ENCODE measurements around the gene IKBKE. TPM values are rescaled to one million over a fixed set of nuclear protein-coding genes. Genes with fewer than 3 reads are reported as not detected.
A peak's percentile ranks its signal among the peaks of the same experiment; 100 is the strongest.

IKBKE gene
- total RNA-seq, 4 donors from 2014 or later, result 4.7 to 10.5 (median 9.4) TPM

DNA sequence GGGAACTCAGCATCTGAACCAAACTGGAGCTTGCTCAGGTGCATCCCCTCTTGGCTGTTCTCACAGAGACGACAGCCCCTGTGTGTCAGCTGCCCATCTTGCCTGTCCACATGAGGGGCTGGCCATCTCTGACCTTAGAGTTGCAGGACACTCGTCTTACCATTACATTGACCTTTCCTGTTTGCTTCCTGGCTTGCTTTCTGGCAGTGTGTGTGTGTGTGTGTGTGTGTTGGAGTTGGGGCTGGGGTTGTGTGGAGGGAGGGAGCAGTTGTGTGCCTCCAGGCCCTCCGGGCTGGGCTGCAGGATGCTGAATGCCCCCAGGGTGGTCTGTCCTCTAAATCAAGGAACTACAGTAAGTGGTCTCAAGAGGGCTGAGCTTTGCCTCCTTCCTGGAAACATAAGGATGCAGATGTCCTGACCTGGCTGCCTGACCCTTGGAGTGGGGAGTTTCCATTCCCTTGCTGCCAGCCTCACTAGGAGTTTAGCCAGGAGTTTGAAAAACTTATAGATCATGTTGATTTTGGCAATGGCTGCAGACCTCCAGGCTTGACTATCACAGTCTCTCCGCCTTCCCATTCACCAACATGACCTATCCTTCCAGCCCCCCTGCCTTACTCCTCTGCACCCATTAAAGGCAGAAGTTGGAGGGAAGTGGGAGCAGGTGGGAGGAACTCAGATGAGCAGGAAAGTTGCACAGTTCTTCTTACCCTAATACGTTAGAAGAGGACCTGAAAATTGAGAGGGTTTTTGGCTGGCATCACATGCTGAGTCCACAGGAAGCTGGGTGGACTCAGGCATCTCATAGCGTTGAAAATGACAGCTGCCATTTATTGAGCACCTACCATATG, 56.0 kb downstream of the IKBKE start:
- 54 to 61% methylated on average over 6 of the region's 6 CpGs for WGBS, 2 donors
- Histone ChIP-seq H3K4me3 (replicated peaks in 1 of 3) (no peak overlapping the region), H3K27ac (no peak overlapping the region), H3K27me3 (no peaks in the 10 kb centered on the region), H3K9me3 (no peaks in the 10 kb centered on the region), H3K4me1 (no peaks in the 10 kb centered on the region), H3K36me3 (no peaks in the 10 kb centered on the region)
- TF ChIP-seq POLR2A (IDR thresholded peaks at IDR 0.05) (no peak), CTCF (IDR thresholded peaks at IDR 0.05) (no peak)
- intact Hi-C loops (cut with DNase I), result no loop called here
- DNase-seq, result no peak

DNA sequence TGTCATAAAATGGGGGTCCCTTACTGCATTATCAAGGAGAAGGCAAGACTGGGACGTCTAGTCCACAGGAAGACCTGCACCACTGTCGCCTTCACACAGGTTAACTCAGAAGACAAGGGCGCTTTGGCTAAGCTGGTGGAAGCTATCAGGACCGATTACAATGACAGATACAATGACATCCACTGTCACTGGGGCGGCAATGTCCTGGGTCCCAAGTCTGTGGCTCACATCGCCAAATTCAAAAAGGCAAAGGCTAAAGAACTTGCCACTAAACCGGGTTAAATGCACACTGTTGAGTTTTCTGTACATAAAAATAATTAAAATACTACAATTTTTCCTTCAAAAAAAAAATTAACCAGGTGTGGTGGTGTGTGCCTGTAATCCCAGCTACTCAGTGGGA, 59.1 kb downstream of the IKBKE start:
- TF ChIP-seq POLR2A (IDR thresholded peaks at IDR 0.05) (no peak), CTCF (IDR thresholded peaks at IDR 0.05) (no peak)
- Histone ChIP-seq H3K9me3 (no peaks in the 10 kb centered on the region), H3K4me1 (no peaks in the 10 kb centered on the region), H3K36me3 (no peaks in the 10 kb centered on the region), H3K27ac (no peak overlapping the region), H3K4me3 (replicated peaks in 1 of 3) (no peak overlapping the region), H3K27me3 (no peaks in the 10 kb centered on the region)
- WGBS, 2 donors, result 94 to 97% methylated on average over 7 of the region's 7 CpGs
- intact Hi-C loops (cut with DNase I), result no loop called here
- DNase-seq, result no peak

- intact Hi-C loops (cut with DNase I), result no loop called here
- no peak overlapping the region for H3K27ac ChIP-seq
- H3K9me3 ChIP-seq, result no peaks in the 10 kb centered on the region
- H3K4me3 ChIP-seq (replicated peaks in 1 of 3), result no peak overlapping the region
- no peak for DNase-seq
- H3K4me1 ChIP-seq, result peaks cover 5 to 10% of the 10 kb centered on the region in 2 donors
- TF ChIP-seq CTCF (IDR thresholded peaks at IDR 0.05) (no peak), POLR2A (IDR thresholded peaks at IDR 0.05) (no peak)
- H3K36me3 ChIP-seq, result no peaks in the 10 kb centered on the region
- 91 to 96% methylated on average over 7 of the region's 7 CpGs for WGBS, 2 donors
- H3K27me3 ChIP-seq, result no peaks in the 10 kb centered on the region
These were observed 62.1 kb downstream of the IKBKE start for GRCh38 chr1:206532368-206532767.

GRCh38 chr1:206534552-206534951, 64.3 kb downstream of the IKBKE start:
- Histone ChIP-seq H3K4me3 (replicated peaks in 1 of 3) (no peak overlapping the region), H3K27me3 (no peaks in the 10 kb centered on the region), H3K27ac (peak overlapping the region in 1 of 3 donors; percentile 13), H3K36me3 (no peaks in the 10 kb centered on the region), H3K4me1 (peaks cover 22 to 26% of the 10 kb centered on the region in 2 donors), H3K9me3 (no peaks in the 10 kb centered on the region)
- 95 to 98% methylated on average over 3 of the region's 3 CpGs for WGBS, 2 donors
- TF ChIP-seq POLR2A (IDR thresholded peaks at IDR 0.05) (no peak), CTCF (IDR thresholded peaks at IDR 0.05) (no peak)
- no peak for DNase-seq
- intact Hi-C loops (cut with DNase I), result no loop called here

DNA sequence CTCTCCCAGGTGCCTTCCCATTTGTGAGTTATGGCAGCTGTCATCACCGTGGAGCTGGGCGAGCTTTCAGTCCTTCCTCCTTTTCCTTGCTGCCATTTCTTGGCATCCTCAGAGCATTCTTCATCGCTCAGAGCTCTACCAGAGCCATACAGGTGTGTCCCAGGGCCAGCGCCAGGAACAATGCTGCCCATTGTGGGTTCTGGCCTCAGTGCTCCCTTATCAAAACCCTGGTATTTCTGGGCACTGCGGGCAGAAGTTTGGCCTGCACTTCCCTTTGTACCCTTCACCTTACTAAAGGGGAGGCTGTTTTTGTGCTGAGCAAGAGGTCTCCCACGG, 65.5 kb downstream of the IKBKE start:
- Histone ChIP-seq H3K27ac (peak overlapping the region in 2 of 3 donors; percentile 12 to 44), H3K4me1 (peaks cover 29 to 39% of the 10 kb centered on the region in 2 donors), H3K9me3 (no peaks in the 10 kb centered on the region), H3K4me3 (replicated peaks in 1 of 3) (no peak overlapping the region), H3K36me3 (no peaks in the 10 kb centered on the region), H3K27me3 (no peaks in the 10 kb centered on the region)
- intact Hi-C loops (cut with DNase I), result no loop called here
- DNase-seq, result peak; percentile 28 to 53
- WGBS, 2 donors, result 56 to 66% methylated on average over 5 to 6 of the region's 6 CpGs
- TF ChIP-seq CTCF (IDR thresholded peaks at IDR 0.05) (no peak), POLR2A (IDR thresholded peaks at IDR 0.05) (no peak)

Data from thyroid gland (tissue), 4 donors.